ENCODE data around the gene POLA1.

GRCh38 chrX:24983931-24984330 is 290.2 kb downstream of the POLA1 start:
- TF ChIP-seq CSDC2 (CRISPR knock-in tag; IDR thresholded peaks at IDR 0.05) (no peak), PATZ1 (CRISPR knock-in tag; IDR thresholded peaks at IDR 0.05; ENCODE audit: borderline replicate concordance) (no peak), ARNTL (CRISPR knock-in tag; IDR thresholded peaks at IDR 0.05; ENCODE audit: borderline replicate concordance, low read depth) (no peak), ESRRG (CRISPR knock-in tag; IDR thresholded peaks at IDR 0.05) (no peak), RARB (CRISPR knock-in tag; IDR thresholded peaks at IDR 0.05) (no peak), CREB5 (CRISPR knock-in tag; IDR thresholded peaks at IDR 0.05; ENCODE audit: low read depth) (no peak), ZFP3 (CRISPR knock-in tag; IDR thresholded peaks at IDR 0.05) (no peak), BACH2 (CRISPR knock-in tag; IDR thresholded peaks at IDR 0.05; ENCODE audit: borderline replicate concordance) (no peak), PPARA (CRISPR knock-in tag; IDR thresholded peaks at IDR 0.05; ENCODE audit: borderline replicate concordance) (no peak), SNAI2 (CRISPR knock-in tag; IDR thresholded peaks at IDR 0.05) (no peak), OSR1 (CRISPR knock-in tag; IDR thresholded peaks at IDR 0.05) (no peak), ZFP30 (CRISPR knock-in tag; IDR thresholded peaks at IDR 0.05) (no peak)
